H1 (cell line): ENCODE data around the gene TIMM8B. TPM values are rescaled to one million over a fixed set of nuclear protein-coding genes. Genes with fewer than 3 reads are reported as not detected.
A peak's percentile ranks its signal among the peaks of the same experiment; 100 is the strongest.

Source experiments
- ATF2 ChIP-seq: IDR thresholded peaks from 2 replicates; pipeline ENCODE4 v1.6.1; 2012; ENCODE audit warnings: low read length, inconsistent platforms
- CTBP2 ChIP-seq: IDR thresholded peaks from 2 replicates; pipeline ENCODE4 v1.7.0; 2011; ENCODE audit warnings: borderline replicate concordance, mild to moderate bottlenecking, moderate library complexity, mixed read lengths, low read length; ENCODE audit not compliant: insufficient read depth, insufficient read length
- EGR1 ChIP-seq: IDR thresholded peaks from 2 replicates; pipeline ENCODE4 v1.6.1; 2011; ENCODE audit warnings: low read depth, low read length, borderline replicate concordance
- GABPA ChIP-seq: IDR thresholded peaks from 2 replicates; pipeline ENCODE4 v1.6.1; 2011; ENCODE audit warnings: mild to moderate bottlenecking, low read length, moderate library complexity, borderline replicate concordance; ENCODE audit not compliant: insufficient read depth
- JUND ChIP-seq: IDR thresholded peaks from 2 replicates; pipeline ENCODE4 v1.6.1; 2011; ENCODE audit warnings: mild to moderate bottlenecking, improper control_type of control experiment, low read length
- POLR2AphosphoS5 ChIP-seq: IDR thresholded peaks from 2 replicates; pipeline ENCODE4 v1.6.1; 2011; ENCODE audit warnings: low read depth, low read length
- RAD21 ChIP-seq, 2 experiments: IDR thresholded peaks in 1 of 2; conservative IDR thresholded peaks in 1 of 2; 2 replicates each; pipeline ENCODE4 v1.6.1; 2011; ENCODE audit warnings: low read depth in 2 of 2, low read length in 2 of 2, improper control_type of control experiment in 1 of 2, inconsistent platforms in 1 of 2, mild to moderate bottlenecking in 1 of 2, moderate library complexity in 1 of 2
- SAP30 ChIP-seq: fragments of 300-600 bp; sonication (generic); IDR thresholded peaks from 2 replicates; pipeline ENCODE4 v1.7.1; 2012; ENCODE audit warnings: low read length, moderate library complexity, mild to moderate bottlenecking, inconsistent platforms; ENCODE audit not compliant: insufficient read depth, insufficient replicate concordance
- SP1 ChIP-seq: IDR thresholded peaks from 2 replicates; pipeline ENCODE4 v1.6.1; 2011; ENCODE audit warnings: low read depth, low read length
- SRF ChIP-seq: IDR thresholded peaks from 2 replicates; pipeline ENCODE4 v1.6.1; 2011; ENCODE audit warnings: mild to moderate bottlenecking, low read depth, low read length, moderate library complexity
- ZNF274 ChIP-seq: IDR thresholded peaks from 2 replicates; pipeline ENCODE4 v1.7.0; 2012; ENCODE audit warnings: low read length, borderline replicate concordance; ENCODE audit errors: extremely low read depth
- polyA plus RNA-seq, 7 experiments: library from polyadenylated mRNA; depleted of rRNA in 3 of 7; stranded (reverse) in 5 of 7; unstranded in 2 of 7; fragments of >200 nt in 5 of 7; fragments of 200-250 nt in 2 of 7; gene quantifications; 1 replicate in 5 of 7; 2 replicates in 1 of 7; 4 replicates in 1 of 7; pipeline versions ENCODE4 v1.2.1 to v1.2.3, GENCODE V29; 2011 to 2013; ENCODE audit warnings: missing spikeins in 2 of 7, mixed read lengths in 2 of 7
- total RNA-seq: library from RNA; stranded (reverse); fragmentation: NEBNext Ultra II Directional; extraction: Animal tissue kit (Norgen Biotek cat#: 25700); gene quantifications from 2 replicates; pipeline ENCODE4 v1.2.1, GENCODE V29; 2021

TIMM8B gene
- total and polyA plus RNA-seq, 2 of the 8 experiments (the other 6 are each of a cell fraction or from before 2014, with no cell fraction given): 93.7 to 143 TPM

DNA sequence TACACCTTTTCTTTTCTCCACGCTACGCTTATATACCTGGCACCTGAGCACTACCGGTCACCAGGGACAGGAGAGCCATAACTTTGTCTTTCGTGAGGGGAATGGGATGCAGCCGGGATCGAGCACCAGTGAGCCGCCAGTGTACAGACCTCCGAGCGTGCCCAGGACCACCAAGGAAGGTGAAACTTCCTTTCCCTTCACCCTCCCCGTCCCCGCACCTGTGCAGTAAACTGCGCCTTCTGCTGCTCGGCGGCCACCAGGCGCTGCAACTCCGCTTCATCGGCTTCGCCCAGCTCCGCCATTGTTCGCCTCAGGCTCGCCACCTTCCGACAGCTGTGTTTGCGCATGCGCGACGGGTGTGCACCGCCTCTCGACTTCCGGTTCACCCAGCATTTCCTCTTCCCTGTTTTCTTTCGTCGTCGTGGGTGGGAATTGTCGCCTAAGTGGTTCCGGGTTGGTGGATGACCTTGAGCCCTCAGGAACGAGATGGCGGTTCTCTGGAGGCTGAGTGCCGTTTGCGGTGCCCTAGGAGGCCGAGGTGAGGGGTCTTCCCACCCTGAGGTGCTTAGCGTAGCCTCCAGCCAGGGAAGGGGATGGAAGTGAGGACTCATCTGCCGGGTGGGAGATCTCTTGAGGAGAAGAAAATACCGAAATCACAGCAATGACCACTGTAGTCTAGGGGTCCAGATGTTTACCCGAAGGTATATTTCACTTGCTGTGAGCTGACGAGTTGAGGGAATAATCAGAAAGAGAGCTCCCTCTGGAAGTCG, at the start of gene TIMM8B, which contains the start of gene SDHD (continued):
- 0 out of 2 replicates have a peak, but pooled peaks have one; percentile 35 for TF ChIP-seq ATF2
- TF ChIP-seq RAD21 (IDR thresholded peaks at IDR 0.05 in 1 of 2, conservative IDR thresholded peaks at IDR 0.05 in 1 of 2; ENCODE audit: low read depth in 2 of 2, low read length in 2 of 2): peak in 1 of 2 experiments; percentile 3; a peak in 1 of 4 replicates
- no peak for TF ChIP-seq SRF
- peak; percentile 91 for TF ChIP-seq POLR2AphosphoS5
- TF ChIP-seq ZNF274: no peak
- TF ChIP-seq EGR1: no peak; the same call in 1 of the 2 replicates
- peak; percentile 5; the same call in 1 of the 2 replicates for TF ChIP-seq JUND
- TF ChIP-seq CTBP2: no peak
- peak; percentile 95 for TF ChIP-seq GABPA
- no peak for TF ChIP-seq SAP30
- TF ChIP-seq SP1: no peak
